Activated CD4-positive, alpha-beta T cell treated with anti-CD3 and anti-CD28 coated beads, Interleukin-2, Interleukin-4, amounts not matched to agents 100 ng/mL and 50 ng/mL, durations not matched to agents 16 hours and 8 hours (primary cell): ENCODE results near the gene ARMCX1.
"Not testable (repeated sequence)": the region's sequence is repeated elsewhere in the genome, so short reads cannot be mapped to it uniquely, and the experiment has no call there.

ENCODE experiments used
- DNase-seq: peaks from one replicate; pipeline ENCODE4 v3.0.0-alpha.2; 2020; ENCODE audit warnings: low spot score

ARMCX1 gene

GRCh38 chrX:101550362-101550750 lies at the start of gene ARMCX1:
Gene ARMCX1, plus strand, starts transcription at chrX:101550547. Its CDS starts 2,384 bp downstream, at chrX:101552931.
- DNase-seq: peak; percentile 10

- DNase-seq: not testable (repeated sequence)
Observed at GRCh38 chrX:101502929-101503328, 47.4 kb upstream of the ARMCX1 start.

- no peak for DNase-seq
Observed at GRCh38 chrX:101507372-101507771, 43.0 kb upstream of the ARMCX1 start.

DNA sequence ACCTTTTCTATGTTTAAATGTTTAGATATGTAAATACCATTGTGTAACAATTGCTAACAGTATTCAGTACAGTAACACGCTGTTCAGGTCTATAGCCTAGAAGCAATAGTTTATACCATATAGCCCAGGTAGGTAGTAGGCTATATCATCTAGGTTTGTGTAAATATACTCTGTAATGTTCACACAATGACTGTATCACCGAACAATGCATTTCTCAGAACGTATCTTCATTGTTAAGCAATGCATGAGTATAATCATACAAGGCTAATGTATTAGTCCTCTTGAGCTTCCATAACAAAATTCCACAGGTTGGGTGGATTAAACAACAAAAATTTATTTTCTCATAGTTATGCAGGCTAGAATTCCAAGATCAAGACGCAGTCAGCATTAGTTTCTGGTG lies 42.4 kb upstream of the ARMCX1 start:
- no peak for DNase-seq

- no peak for DNase-seq
Observed at GRCh38 chrX:101530944-101531343, 19.4 kb upstream of the ARMCX1 start.

DNA sequence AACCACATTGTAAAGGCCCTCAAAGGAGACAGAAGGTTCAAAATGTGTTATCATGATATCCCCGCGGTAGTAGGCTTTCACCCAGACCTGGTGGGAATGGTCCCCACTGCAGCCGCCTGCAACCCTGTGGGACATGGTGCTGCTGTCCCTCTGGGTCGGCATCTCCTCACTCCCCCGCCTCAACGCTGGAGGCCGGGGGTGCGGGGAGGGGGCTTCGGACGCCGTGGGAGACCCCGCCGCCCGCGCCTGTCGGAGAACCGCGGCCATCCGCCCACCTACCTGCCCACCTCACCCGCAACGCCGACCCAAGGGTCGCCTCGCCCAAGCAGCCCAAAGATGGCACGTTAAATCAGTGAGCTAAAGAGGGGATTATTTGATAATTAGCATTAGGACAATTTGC lies 11.2 kb upstream of the ARMCX1 start:
- DNase-seq: no peak

- no peak for DNase-seq
Observed at GRCh38 chrX:101550751-101551379, 518 bp downstream of the ARMCX1 start.

- no peak for DNase-seq
Observed at GRCh38 chrX:101551380-101551767, 1.0 kb downstream of the ARMCX1 start.

GRCh38 chrX:101552714-101553113 lies 2.4 kb downstream of the ARMCX1 start:
- no peak for DNase-seq

- no peak for DNase-seq
Observed at GRCh38 chrX:101564651-101565050, 14.3 kb downstream of the ARMCX1 start.

- DNase-seq: peak; percentile 50
Observed at GRCh38 chrX:101595739-101596419, 45.5 kb downstream of the ARMCX1 start.

GRCh38 chrX:101599592-101599991 lies 49.2 kb downstream of the ARMCX1 start:
- DNase-seq: not testable (repeated sequence)

DNA sequence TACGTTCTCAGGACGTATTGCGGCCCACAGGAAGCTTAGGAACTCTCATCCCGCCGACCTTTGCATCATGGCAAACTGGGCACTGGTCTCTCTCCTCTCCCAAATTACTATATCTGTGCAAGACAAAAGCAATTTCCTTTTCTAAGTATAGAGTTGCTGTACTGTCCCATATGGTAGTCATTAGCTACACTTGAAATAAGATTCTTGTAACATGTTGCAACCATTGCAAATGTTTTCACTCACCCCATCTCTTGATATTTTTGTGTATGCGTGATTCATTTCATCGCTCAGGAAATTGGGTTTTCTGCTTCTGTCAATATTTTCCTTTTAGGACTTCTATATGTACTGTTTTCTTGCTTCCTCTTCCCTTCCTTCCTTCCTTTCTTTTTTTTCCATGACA lies 51.7 kb downstream of the ARMCX1 start:
- no peak for DNase-seq
